ENCODE data around the gene GRIN2C.
A peak's percentile ranks its signal among the peaks of the same experiment; 100 is the strongest.
"Not testable (repeated sequence)": the region's sequence is repeated elsewhere in the genome, so short reads cannot be mapped to it uniquely, and the experiment has no call there.

The GRIN2C gene

DNA sequence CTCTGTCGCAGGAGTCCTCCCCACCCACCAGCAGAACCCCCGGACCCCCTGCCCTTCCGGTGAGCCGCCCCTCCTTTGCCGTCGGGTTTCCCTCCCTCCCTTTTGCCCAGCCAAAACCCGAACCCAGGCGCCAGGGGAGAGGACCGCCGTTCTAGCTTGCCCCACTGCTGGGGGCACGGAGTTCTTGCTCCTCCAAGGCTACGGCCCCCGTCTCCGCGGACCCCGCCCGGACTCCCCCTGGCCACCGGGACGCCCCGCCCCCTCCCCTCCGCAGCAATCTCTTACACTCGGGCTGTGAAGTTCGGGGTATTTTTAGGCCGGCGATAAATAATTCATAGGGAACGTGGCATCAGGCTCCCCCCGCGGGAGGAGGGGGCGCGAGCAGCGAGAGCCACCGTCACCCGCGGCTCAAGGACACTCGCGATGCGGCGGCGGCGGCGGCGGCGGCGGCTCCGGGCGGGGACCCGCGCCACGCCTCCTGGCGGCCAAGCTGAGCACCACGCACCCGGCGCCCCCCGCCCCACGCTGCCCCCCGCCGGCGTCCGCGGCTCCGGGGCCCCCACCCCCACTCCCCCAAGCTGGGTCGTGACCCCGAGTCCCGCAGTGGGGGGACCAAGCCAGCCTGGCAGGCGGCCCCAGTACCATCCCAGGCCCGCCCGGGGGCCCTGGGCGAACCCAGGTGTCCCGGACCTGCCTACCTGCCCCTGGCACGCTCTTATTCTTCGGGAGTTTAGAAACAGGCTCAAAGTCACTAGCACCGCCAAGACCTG, at the start of gene GRIN2C:
Gene GRIN2C (minus strand): TSS at position 427 of the 770 bp plus-strand sequence. CDS start 4,793 bp downstream, outside the sequence.
- peak within 1 kb of the TSS; percentile 32; the same call in 1 of the 2 replicates for H3K4me3 ChIP-seq (ENCODE audit: low read length)
- H3K36me3 ChIP-seq (ENCODE audit: insufficient read depth, low read depth, low read length), result peaks cover 4% of the 10 kb centered on the region; the same call in 1 of the 2 replicates
- no peak within 1 kb of the TSS for H3K27ac ChIP-seq (ENCODE audit: low read length)
- no peak within 1 kb of the TSS for H3K9ac ChIP-seq (ENCODE audit: low read depth, low read length)
- H3K4me1 ChIP-seq (ENCODE audit: insufficient read depth, low read length), result no peaks in the 10 kb centered on the region
- peaks cover 78% of the 10 kb centered on the region for H3K27me3 ChIP-seq (ENCODE audit: insufficient read depth, low read length)
- H3K9me3 ChIP-seq (ENCODE audit: insufficient read depth, low read depth, low read length), result no peaks in the 10 kb centered on the region

DNA sequence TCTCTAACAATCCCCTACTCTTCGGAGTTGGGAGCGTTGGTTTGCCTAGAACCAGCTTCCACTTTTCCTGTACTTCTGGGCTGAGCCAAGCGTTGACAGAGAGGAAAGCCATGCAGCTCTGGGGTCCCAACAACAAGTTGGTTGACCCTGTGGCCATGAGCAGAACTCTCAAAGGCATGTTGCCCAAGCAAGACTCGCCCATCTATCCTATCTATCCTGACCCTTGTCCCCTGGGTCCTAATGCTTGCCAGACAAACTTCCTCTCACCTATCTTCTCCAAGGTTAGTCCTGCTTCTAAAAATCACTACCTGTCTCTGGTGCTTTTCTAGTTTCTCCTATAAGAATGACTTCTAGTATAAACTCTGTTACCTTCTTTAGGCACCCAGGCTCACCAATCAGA, 49.4 kb upstream of the GRIN2C start:
- H3K9me3 ChIP-seq (ENCODE audit: insufficient read depth, low read depth, low read length); H3K36me3 ChIP-seq (ENCODE audit: insufficient read depth, low read depth, low read length): not testable (repeated sequence)

GRCh38 chr17:74907012-74907411, 47.3 kb upstream of the GRIN2C start:
- H3K4me3 ChIP-seq (ENCODE audit: low read length), result no peak overlapping the region

More for the DNA sequence above, 49.4 kb upstream of the GRIN2C start:
- H3K27me3 ChIP-seq (ENCODE audit: insufficient read depth, low read length); H3K27ac ChIP-seq (ENCODE audit: low read length); H3K9ac ChIP-seq (ENCODE audit: low read depth, low read length): not testable (repeated sequence)
- H3K4me1 ChIP-seq (ENCODE audit: insufficient read depth, low read length), result peaks cover 17% of the 10 kb centered on the region; the same call in 1 of the 2 replicates
- H3K4me3 ChIP-seq (ENCODE audit: low read length), result peak overlapping the region; percentile 29; the same call in 1 of the 2 replicates

GRCh38 chr17:74906214-74906793, 46.6 kb upstream of the GRIN2C start:
- H3K9me3 ChIP-seq (ENCODE audit: insufficient read depth, low read depth, low read length); H3K9ac ChIP-seq (ENCODE audit: low read depth, low read length); H3K4me3 ChIP-seq (ENCODE audit: low read length); H3K27ac ChIP-seq (ENCODE audit: low read length); H3K36me3 ChIP-seq (ENCODE audit: insufficient read depth, low read depth, low read length): not testable (repeated sequence)
- H3K4me1 ChIP-seq (ENCODE audit: insufficient read depth, low read length), result peaks cover 17% of the 10 kb centered on the region; the same call in 1 of the 2 replicates
- peaks cover 10% of the 10 kb centered on the region for H3K27me3 ChIP-seq (ENCODE audit: insufficient read depth, low read length)

More at GRCh38 chr17:74907012-74907411, 47.3 kb upstream of the GRIN2C start:
- Histone ChIP-seq H3K9ac (ENCODE audit: low read depth, low read length) (no peak overlapping the region), H3K4me1 (ENCODE audit: insufficient read depth, low read length) (peaks cover 17% of the 10 kb centered on the region; the same call in 1 of the 2 replicates), H3K27me3 (ENCODE audit: insufficient read depth, low read length) (peaks cover 10% of the 10 kb centered on the region; the same call in 1 of the 2 replicates), H3K9me3 (ENCODE audit: insufficient read depth, low read depth, low read length) (no peaks in the 10 kb centered on the region), H3K36me3 (ENCODE audit: insufficient read depth, low read depth, low read length) (no peaks in the 10 kb centered on the region), H3K27ac (ENCODE audit: low read length) (no peak overlapping the region)

DNA sequence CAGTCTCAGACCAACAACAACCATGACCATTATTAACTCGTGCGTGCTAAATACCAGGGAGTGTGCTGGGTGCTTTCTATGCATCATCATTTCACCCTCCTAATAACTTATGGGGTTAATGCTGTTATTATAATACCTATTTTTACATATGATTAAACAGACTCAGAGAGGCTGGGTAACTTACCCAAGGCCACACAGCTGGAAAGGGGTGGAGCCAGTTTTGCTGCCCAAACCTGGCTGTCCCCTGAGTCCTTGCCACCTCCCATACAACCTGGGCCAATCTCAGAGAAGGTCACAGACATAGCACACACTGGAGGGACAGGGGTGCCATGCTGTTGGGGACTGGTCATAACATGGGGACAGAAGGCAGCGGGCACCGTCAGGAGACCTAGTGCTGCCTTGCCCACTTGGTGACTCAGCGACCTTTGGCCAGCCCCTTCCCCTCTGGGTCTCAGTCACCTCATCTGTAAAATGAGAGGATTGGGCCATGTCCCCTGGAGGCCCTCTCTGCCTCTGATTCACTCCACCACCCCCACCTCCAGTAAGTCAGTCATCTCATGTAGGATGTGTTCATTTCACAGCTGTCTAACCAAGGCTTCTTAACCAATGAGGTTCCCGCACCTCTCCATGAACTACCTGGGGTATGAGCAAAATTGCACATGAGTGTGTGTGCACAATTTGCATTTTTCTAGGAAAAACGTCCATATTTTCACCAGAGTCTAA, 45.2 kb upstream of the GRIN2C start:
- Histone ChIP-seq H3K9me3 (ENCODE audit: insufficient read depth, low read depth, low read length) (no peaks in the 10 kb centered on the region), H3K9ac (ENCODE audit: low read depth, low read length) (no peak overlapping the region), H3K4me1 (ENCODE audit: insufficient read depth, low read length) (peaks cover 10% of the 10 kb centered on the region; the same call in 1 of the 2 replicates), H3K4me3 (ENCODE audit: low read length) (no peak overlapping the region), H3K27me3 (ENCODE audit: insufficient read depth, low read length) (peaks cover 10% of the 10 kb centered on the region), H3K36me3 (ENCODE audit: insufficient read depth, low read depth, low read length) (no peaks in the 10 kb centered on the region), H3K27ac (ENCODE audit: low read length) (no peak overlapping the region)

DNA sequence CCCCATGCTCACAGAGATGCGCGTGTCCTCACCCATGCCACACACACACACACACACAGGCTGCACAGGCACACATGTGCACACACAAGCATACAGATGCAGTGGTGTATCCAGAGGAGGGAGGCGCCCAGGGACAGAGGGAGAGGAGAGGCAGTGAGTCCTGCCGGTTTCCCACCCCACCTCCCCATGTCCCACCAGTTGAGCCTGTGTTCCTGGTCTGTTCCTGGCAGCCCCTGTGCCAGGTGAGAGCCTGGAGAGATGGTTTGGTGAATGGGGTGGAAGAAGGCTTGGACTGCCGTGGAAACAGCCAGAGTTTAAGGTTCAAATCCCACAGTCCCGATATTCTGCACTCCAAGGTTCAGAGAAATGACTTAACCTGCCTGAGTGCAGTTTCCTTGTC, 44.0 kb upstream of the GRIN2C start:
- Histone ChIP-seq H3K4me1 (ENCODE audit: insufficient read depth, low read length) (peaks cover under 1% of the 10 kb centered on the region; the same call in 1 of the 2 replicates), H3K9ac (ENCODE audit: low read depth, low read length) (no peak overlapping the region; the same call in 1 of the 2 replicates), H3K27me3 (ENCODE audit: insufficient read depth, low read length) (peaks cover 9% of the 10 kb centered on the region), H3K36me3 (ENCODE audit: insufficient read depth, low read depth, low read length) (no peaks in the 10 kb centered on the region), H3K4me3 (ENCODE audit: low read length) (no peak overlapping the region), H3K9me3 (ENCODE audit: insufficient read depth, low read depth, low read length) (no peaks in the 10 kb centered on the region), H3K27ac (ENCODE audit: low read length) (no peak overlapping the region)

- Histone ChIP-seq H3K9ac (ENCODE audit: low read depth, low read length) (no peak overlapping the region), H3K27ac (ENCODE audit: low read length) (no peak overlapping the region), H3K27me3 (ENCODE audit: insufficient read depth, low read length) (peaks cover 6% of the 10 kb centered on the region), H3K4me3 (ENCODE audit: low read length) (no peak overlapping the region), H3K36me3 (ENCODE audit: insufficient read depth, low read depth, low read length) (no peaks in the 10 kb centered on the region), H3K9me3 (ENCODE audit: insufficient read depth, low read depth, low read length) (no peaks in the 10 kb centered on the region), H3K4me1 (ENCODE audit: insufficient read depth, low read length) (no peaks in the 10 kb centered on the region; the same call in 1 of the 2 replicates)
Observed at GRCh38 chr17:74903034-74903433, 43.3 kb upstream of the GRIN2C start.

GRCh38 chr17:74901353-74902135, 41.9 kb upstream of the GRIN2C start:
- no peak overlapping the region for H3K4me3 ChIP-seq (ENCODE audit: low read length)
- H3K36me3 ChIP-seq (ENCODE audit: insufficient read depth, low read depth, low read length), result no peaks in the 10 kb centered on the region
- peaks cover 16% of the 10 kb centered on the region for H3K27me3 ChIP-seq (ENCODE audit: insufficient read depth, low read length)
- H3K4me1 ChIP-seq (ENCODE audit: insufficient read depth, low read length), result no peaks in the 10 kb centered on the region; the same call in 1 of the 2 replicates
- H3K9me3 ChIP-seq (ENCODE audit: insufficient read depth, low read depth, low read length), result no peaks in the 10 kb centered on the region
- no peak overlapping the region for H3K9ac ChIP-seq (ENCODE audit: low read depth, low read length)
- no peak overlapping the region for H3K27ac ChIP-seq (ENCODE audit: low read length)

DNA sequence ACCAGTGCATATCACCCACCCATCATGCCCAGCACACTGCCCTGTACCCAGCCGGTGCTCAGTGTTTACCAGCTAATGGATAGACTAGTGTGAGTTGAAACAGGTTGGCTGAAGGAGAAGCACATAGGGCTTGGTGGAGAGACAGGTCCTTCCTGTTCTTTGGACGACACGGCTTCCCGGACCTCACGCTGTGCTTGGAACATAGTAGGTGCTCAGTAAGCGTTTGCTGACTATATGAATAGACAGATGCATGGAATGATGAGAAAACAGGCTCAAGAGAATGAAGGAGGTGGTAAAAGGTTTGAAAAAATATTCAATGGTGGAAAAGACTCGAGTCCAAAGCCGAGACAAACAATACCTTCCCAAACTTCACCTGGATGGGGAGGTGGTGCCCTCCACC, 40.5 kb upstream of the GRIN2C start:
- Histone ChIP-seq H3K9me3 (ENCODE audit: insufficient read depth, low read depth, low read length) (no peaks in the 10 kb centered on the region), H3K27me3 (ENCODE audit: insufficient read depth, low read length) (peaks cover 29% of the 10 kb centered on the region), H3K4me3 (ENCODE audit: low read length) (no peak overlapping the region), H3K9ac (ENCODE audit: low read depth, low read length) (no peak overlapping the region), H3K27ac (ENCODE audit: low read length) (no peak overlapping the region), H3K36me3 (ENCODE audit: insufficient read depth, low read depth, low read length) (no peaks in the 10 kb centered on the region), H3K4me1 (ENCODE audit: insufficient read depth, low read length) (no peaks in the 10 kb centered on the region; the same call in 1 of the 2 replicates)

DNA sequence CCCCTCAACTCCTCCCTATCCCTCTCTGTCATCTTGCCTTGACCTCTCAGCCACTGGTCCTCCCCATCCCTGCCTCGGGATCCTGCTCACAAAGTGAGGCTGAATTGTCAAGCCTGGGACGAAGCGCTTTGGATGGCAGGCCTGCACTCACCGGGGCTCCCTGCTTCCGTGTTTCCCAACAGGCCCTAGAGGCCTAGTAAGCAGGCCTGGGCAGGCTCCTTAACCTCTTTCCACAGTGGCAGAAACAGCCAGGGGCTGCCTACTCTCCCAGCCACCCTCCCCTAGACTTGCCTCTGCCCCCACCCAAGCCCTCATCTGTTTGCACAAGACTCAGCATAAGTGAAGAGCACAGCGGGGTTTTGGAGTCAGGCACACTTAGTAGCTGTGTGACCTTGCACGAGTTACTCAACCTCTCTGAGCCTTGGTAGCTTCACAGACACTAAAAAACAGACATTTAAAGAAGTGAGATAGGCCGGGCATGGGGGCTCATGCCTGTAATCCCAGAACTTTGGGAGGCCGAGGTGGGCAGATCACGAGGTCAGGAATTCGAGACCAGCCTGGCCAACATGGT, 38.8 kb upstream of the GRIN2C start:
- H3K9me3 ChIP-seq (ENCODE audit: insufficient read depth, low read depth, low read length), result no peaks in the 10 kb centered on the region
- no peaks in the 10 kb centered on the region for H3K4me1 ChIP-seq (ENCODE audit: insufficient read depth, low read length)
- no peak overlapping the region for H3K27ac ChIP-seq (ENCODE audit: low read length)
- peaks cover 40% of the 10 kb centered on the region for H3K27me3 ChIP-seq (ENCODE audit: insufficient read depth, low read length)
- H3K9ac ChIP-seq (ENCODE audit: low read depth, low read length), result no peak overlapping the region
- no peak overlapping the region for H3K4me3 ChIP-seq (ENCODE audit: low read length)
- H3K36me3 ChIP-seq (ENCODE audit: insufficient read depth, low read depth, low read length), result no peaks in the 10 kb centered on the region
